HCT116 (cell line): Measurements from ENCODE around the gene FOXO6. TPM values are rescaled to one million over a fixed set of nuclear protein-coding genes. Genes with fewer than 3 reads are reported as not detected.

Source experiments
- ATAC-seq: fragments of 200-7000 bp; cut with Tn5 transposase; 2 replicates; pipeline ENCODE4 v1.9.1; 2020; ENCODE audit warnings: mild to moderate bottlenecking, moderate library complexity
- BruUV-seq: library from RNA; stranded (reverse); fragments of 400-500 nt; replicated peaks from 2 replicates; lab custom pipeline; 2021; lab: Mats Ljungman, UMichigan
- CTCF ChIA-PET: fragments of 300-600 bp; sonication (Branson Sonifier 250); formaldehyde crosslinking; loops from one replicate; lab custom pipeline; 2021; ENCODE audit warnings: antibody characterized with exemption; lab: Charles Lee
- POLR2A ChIA-PET: fragments of 300-600, 350-600 bp; sonication (Branson Sonifier 250); formaldehyde crosslinking; loops from one replicate; lab custom pipeline; 2021; ENCODE audit warnings: antibody characterized with exemption; lab: Charles Lee
- RAD21 ChIA-PET, 2 experiments: fragments of 300-600 bp; sonication (Branson Sonifier 250); formaldehyde crosslinking; loops; one replicate each; lab custom pipeline; 2023; ENCODE audit warnings: low total read pairs in 2 of 2; ENCODE audit not compliant: uncharacterized antibody in 2 of 2, unreplicated experiment in 2 of 2, low non-redundant PET in 1 of 2; lab: Charles Lee
- DNase-seq: peaks from one replicate; pipeline ENCODE4 v3.0.0-alpha.2; 2010; ENCODE audit warnings: low read depth, low spot score
- H2AFZ ChIP-seq: fragments of 200-600 bp; shearing (Covaris generic), sonication (generic); 2 replicates; pipeline ENCODE4 v1.6.1; 2017; ENCODE audit warnings: low read depth, mixed run types, mixed read lengths, antibody characterized with exemption, low read length; ENCODE audit not compliant: poor library complexity, severe bottlenecking
- H3K27ac ChIP-seq: 2 replicates; pipeline ENCODE4 v1.5.1; 2012; ENCODE audit warnings: low read depth, low read length
- H3K27me3 ChIP-seq: fragments of 200-600 bp; sonication (generic); 2 replicates; pipeline ENCODE4 v1.6.1; 2016; ENCODE audit warnings: mixed run types, low read length, mixed read lengths; ENCODE audit not compliant: insufficient read depth
- H3K36me3 ChIP-seq, 2 experiments: fragments of 200-500 bp in 1 of 2; fragments of 200-600 bp in 1 of 2; sonication (Bioruptor generic) in 1 of 2; sonication (generic) in 1 of 2; 2 replicates each; pipeline versions ENCODE4 v1.5.1 to v1.6.1; 2014 to 2016; ENCODE audit warnings: low read length in 2 of 2, inconsistent platforms in 1 of 2, mixed read lengths in 1 of 2, mixed run types in 1 of 2; ENCODE audit not compliant: insufficient read depth in 2 of 2, control insufficient read depth in 1 of 2
- H3K4me1 ChIP-seq, 2 experiments: fragments of 200-600 bp in 1 of 2; sonication (generic) in 1 of 2; 2 replicates each; pipeline versions ENCODE4 v1.5.1 to v1.6.1; 2012 to 2017; ENCODE audit warnings: low read length in 2 of 2, inconsistent platforms in 1 of 2, mild to moderate bottlenecking in 1 of 2, mixed read lengths in 1 of 2, mixed run types in 1 of 2, moderate library complexity in 1 of 2; ENCODE audit not compliant: insufficient read depth in 2 of 2, control insufficient read depth in 1 of 2
- H3K4me2 ChIP-seq: fragments of 200-600 bp; sonication (generic); 2 replicates; pipeline ENCODE4 v1.6.1; 2017; ENCODE audit warnings: mixed run types, low read length, mixed read lengths
- H3K4me3 ChIP-seq, 2 experiments: fragments of 200-600 bp in 1 of 2; sonication (generic) in 1 of 2; replicated peaks in 1 of 2; 2 replicates each; pipeline ENCODE4 v1.5.1; 2011 to 2016; ENCODE audit warnings: low read length in 2 of 2, control low read depth in 1 of 2, low read depth in 1 of 2, mild to moderate bottlenecking in 1 of 2, mixed read lengths in 1 of 2, mixed run types in 1 of 2
- H3K79me2 ChIP-seq: fragments of 200-600 bp; sonication (generic); 2 replicates; pipeline ENCODE4 v1.6.1; 2017; ENCODE audit warnings: mild to moderate bottlenecking, mixed run types, low read length, moderate library complexity, mixed read lengths; ENCODE audit not compliant: insufficient read depth
- H3K9ac ChIP-seq: fragments of 200-600 bp; sonication (generic); 2 replicates; pipeline ENCODE4 v1.6.1; 2016; ENCODE audit warnings: low read length, mixed read lengths
- H3K9me2 ChIP-seq: fragments of 200-600 bp; sonication (generic), shearing (Covaris generic); 2 replicates; pipeline ENCODE4 v1.6.1; 2017; ENCODE audit warnings: mixed run types, mild to moderate bottlenecking, moderate library complexity; ENCODE audit not compliant: insufficient read depth
- H3K9me3 ChIP-seq, 2 experiments: fragments of 200-500 bp in 1 of 2; fragments of 200-600 bp in 1 of 2; sonication (Bioruptor generic) in 1 of 2; sonication (generic) in 1 of 2; 2 replicates each; pipeline ENCODE4 v1.6.1; 2014 to 2017; ENCODE audit warnings: low read length in 2 of 2, mixed read lengths in 2 of 2, inconsistent platforms in 1 of 2, low read depth in 1 of 2, mild to moderate bottlenecking in 1 of 2, mixed run types in 1 of 2, moderate library complexity in 1 of 2; ENCODE audit not compliant: control insufficient read depth in 1 of 2, insufficient read depth in 1 of 2
- H4K20me1 ChIP-seq: fragments of 200-600 bp; sonication (generic), shearing (Covaris generic); 2 replicates; pipeline ENCODE4 v1.6.1; 2017; ENCODE audit warnings: mixed run types, mild to moderate bottlenecking, moderate library complexity; ENCODE audit not compliant: insufficient read depth
- CBX3 ChIP-seq: IDR thresholded peaks from 2 replicates; pipeline ENCODE4 v1.6.1; 2012; ENCODE audit warnings: low read depth
- CEBPB ChIP-seq: IDR thresholded peaks from 2 replicates; pipeline ENCODE4 v1.6.1; 2012; ENCODE audit warnings: low read depth
- ELF1 ChIP-seq: IDR thresholded peaks from 2 replicates; pipeline ENCODE4 v1.6.1; 2012; ENCODE audit warnings: low read depth, borderline replicate concordance
- EZH2 ChIP-seq: fragments of 200-600 bp; sonication (generic); IDR thresholded peaks from 2 replicates; pipeline ENCODE4 v1.6.1; 2017; ENCODE audit warnings: antibody characterized with exemption, mixed run types
- EZH2phosphoT487 ChIP-seq: fragments of 200-600 bp; IDR thresholded peaks from 2 replicates; pipeline ENCODE4 v1.6.1; 2018; ENCODE audit warnings: antibody characterized with exemption, borderline replicate concordance
- FOSL1 ChIP-seq: IDR thresholded peaks from 2 replicates; pipeline ENCODE4 v1.6.1; 2012; ENCODE audit warnings: low read depth
- JUND ChIP-seq: IDR thresholded peaks from 2 replicates; pipeline ENCODE4 v1.6.1; 2012
- POLR2A ChIP-seq: IDR thresholded peaks from 2 replicates; pipeline ENCODE4 v1.7.0; 2011; ENCODE audit warnings: borderline replicate concordance; ENCODE audit not compliant: insufficient read depth, insufficient read length; ENCODE audit errors: extremely low read depth
- POLR2AphosphoS5 ChIP-seq: IDR thresholded peaks from 2 replicates; pipeline ENCODE4 v1.6.1; 2011; ENCODE audit warnings: mild to moderate bottlenecking, low read depth, low read length, moderate library complexity
- SP1 ChIP-seq: IDR thresholded peaks from 2 replicates; pipeline ENCODE4 v1.6.1; 2012; ENCODE audit warnings: low read depth
- SRF ChIP-seq: IDR thresholded peaks from 2 replicates; pipeline ENCODE4 v1.6.1; 2012; ENCODE audit warnings: low read depth
- TCF7L2 ChIP-seq: IDR thresholded peaks from 2 replicates; pipeline ENCODE4 v1.7.0; 2011; ENCODE audit warnings: borderline replicate concordance, inconsistent platforms; ENCODE audit not compliant: insufficient read depth, insufficient read length; ENCODE audit errors: extremely low read depth
- YY1 ChIP-seq: IDR thresholded peaks from 2 replicates; pipeline ENCODE4 v1.6.1; 2011; ENCODE audit warnings: low read length, low read depth, moderate library complexity, mild to moderate bottlenecking; ENCODE audit not compliant: insufficient replicate concordance; ENCODE audit errors: extremely low read depth
- ZBTB33 ChIP-seq: IDR thresholded peaks from 2 replicates; pipeline ENCODE4 v1.6.1; 2011; ENCODE audit warnings: mild to moderate bottlenecking, low read length, moderate library complexity; ENCODE audit not compliant: insufficient replicate concordance; ENCODE audit errors: extremely low read depth
- ZNF274 ChIP-seq: fragments of 200-500 bp; sonication (Bioruptor generic); IDR thresholded peaks from 2 replicates; pipeline ENCODE4 v1.6.1; 2014; ENCODE audit warnings: mild to moderate bottlenecking, low read depth, low read length, inconsistent platforms
- intact Hi-C: fragments of 100-400 bp; cut with micrococcal nuclease; formaldehyde crosslinking; loops from 2 replicates; pipeline ENCODE4 v1.10.0; 2022
- total RNA-seq: library from RNA; stranded (reverse); gene quantifications from one replicate; pipeline ENCODE4 v1.2.1, GENCODE V29; 2021; ENCODE audit not compliant: unreplicated experiment
- TF ChIP-seq, protein P1 (sequence below): IDR thresholded peaks from 2 replicates; pipeline ENCODE4 v1.6.1; 2012; ENCODE audit warnings: low read depth

The FOXO6 gene
- total RNA-seq, 1 experiment from 2014 or later, result 7.0 TPM

DNA sequence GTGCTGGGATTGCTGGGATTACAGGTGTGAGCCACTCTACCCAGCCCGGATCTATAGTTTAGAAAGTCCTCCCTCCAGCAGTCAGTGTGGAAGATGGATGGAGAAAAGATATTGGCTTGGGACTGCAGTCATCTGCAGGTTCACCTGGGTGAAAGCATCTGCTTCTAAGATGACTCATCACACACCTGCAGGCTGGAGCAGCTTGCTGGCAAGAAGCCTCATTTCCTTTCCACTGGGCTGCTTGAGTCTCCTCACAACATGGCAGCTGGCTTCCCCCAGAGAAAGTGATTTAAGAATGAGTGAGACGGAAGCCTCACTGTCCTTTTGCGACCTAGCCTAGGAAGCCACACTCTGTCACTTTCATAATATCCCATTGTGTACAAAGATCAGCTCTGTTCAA lies 50.0 kb downstream of the FOXO6 start:
- Histone ChIP-seq H3K36me3 (no peaks in the 10 kb centered on the region), H3K27me3 (peaks cover 6% of the 10 kb centered on the region; the same call in 1 of the 2 replicates), H4K20me1 (no peaks in the 10 kb centered on the region), H2AFZ (no peak overlapping the region), H3K4me1 (peaks cover 0 to 8% of the 10 kb centered on the region in 2 experiments; a peak in 2 of 4 replicates), H3K4me3 (no peak overlapping the region), H3K79me2 (no peaks in the 10 kb centered on the region), H3K27ac (no peak overlapping the region), H3K9ac (no peak overlapping the region), H3K9me3 (no peaks in the 10 kb centered on the region; a peak in 1 of 4 replicates), H3K9me2 (no peaks in the 10 kb centered on the region), H3K4me2 (no peak overlapping the region)
- peak; percentile 81 for TF ChIP-seq YY1
- peak; percentile 22; the same call in 1 of the 2 replicates for TF ChIP-seq FOSL1
- TF ChIP-seq POLR2AphosphoS5, result no peak
- 0 out of 2 replicates have a peak, but pooled peaks have one; percentile 29 for TF ChIP-seq CBX3
- no peak for ATAC-seq
- ChIA-PET POLR2A (no interaction called here), RAD21 (no interaction called here), CTCF (no interaction called here)
- no TSS peak for BruUV-seq
- intact Hi-C loops, result no loop called here
- DNase-seq, result no peak

DNA sequence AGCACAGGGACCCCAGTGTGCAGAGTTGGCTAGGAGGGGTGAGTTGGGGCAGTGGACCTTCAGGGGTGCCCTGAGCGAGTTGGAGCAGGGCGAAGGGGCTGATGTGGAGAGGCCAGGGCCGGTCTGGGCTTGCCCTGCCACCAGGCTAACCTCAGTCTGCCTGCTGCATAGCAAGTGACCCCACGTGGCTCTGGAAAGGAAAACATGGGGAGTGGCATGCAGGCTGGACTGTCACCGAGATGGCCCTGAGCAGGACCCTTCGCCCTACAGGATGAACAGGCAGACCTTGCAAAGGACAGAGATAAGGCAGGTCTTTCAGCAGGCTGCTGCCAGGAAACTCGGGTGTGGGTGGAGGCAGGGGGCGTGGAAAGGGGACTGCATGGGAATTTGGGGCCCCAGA lies 51.5 kb downstream of the FOXO6 start:
- Histone ChIP-seq H3K4me3 (no peak overlapping the region), H3K27me3 (peaks cover 6% of the 10 kb centered on the region; the same call in 1 of the 2 replicates), H3K4me2 (no peak overlapping the region), H3K27ac (no peak overlapping the region; the same call in 1 of the 2 replicates), H3K9me2 (no peaks in the 10 kb centered on the region), H3K9me3 (no peaks in the 10 kb centered on the region; a peak in 1 of 4 replicates), H4K20me1 (no peaks in the 10 kb centered on the region), H3K79me2 (no peaks in the 10 kb centered on the region), H3K9ac (no peak overlapping the region), H3K4me1 (peaks cover 1 to 18% of the 10 kb centered on the region in 2 experiments; a peak in 3 of 4 replicates), H2AFZ (no peak overlapping the region), H3K36me3 (no peaks in the 10 kb centered on the region)
- intact Hi-C loops, result no loop called here
- no TSS peak for BruUV-seq
- POLR2A ChIA-PET, result no interaction called here
- RAD21 ChIA-PET, result no interaction called here
- no peak for ATAC-seq
- no peak for DNase-seq
- CTCF ChIA-PET, result no interaction called here
- no peak for TF ChIP-seq CEBPB
- no peak for TF ChIP-seq TCF7L2
- TF ChIP-seq YY1, result no peak
- TF ChIP-seq EZH2, result no peak
- TF ChIP-seq ZBTB33, result no peak
- TF ChIP-seq EZH2phosphoT487, result no peak
- no peak for TF ChIP-seq JUND
- TF ChIP-seq FOSL1, result no peak
- TF ChIP-seq ELF1, result no peak
- TF ChIP-seq POLR2A, result no peak
- TF ChIP-seq SP1, result no peak
- TF ChIP-seq POLR2AphosphoS5, result no peak
- no peak for TF ChIP-seq SRF
- TF ChIP-seq ZNF274, result no peak
- TF ChIP-seq, protein P1, sequence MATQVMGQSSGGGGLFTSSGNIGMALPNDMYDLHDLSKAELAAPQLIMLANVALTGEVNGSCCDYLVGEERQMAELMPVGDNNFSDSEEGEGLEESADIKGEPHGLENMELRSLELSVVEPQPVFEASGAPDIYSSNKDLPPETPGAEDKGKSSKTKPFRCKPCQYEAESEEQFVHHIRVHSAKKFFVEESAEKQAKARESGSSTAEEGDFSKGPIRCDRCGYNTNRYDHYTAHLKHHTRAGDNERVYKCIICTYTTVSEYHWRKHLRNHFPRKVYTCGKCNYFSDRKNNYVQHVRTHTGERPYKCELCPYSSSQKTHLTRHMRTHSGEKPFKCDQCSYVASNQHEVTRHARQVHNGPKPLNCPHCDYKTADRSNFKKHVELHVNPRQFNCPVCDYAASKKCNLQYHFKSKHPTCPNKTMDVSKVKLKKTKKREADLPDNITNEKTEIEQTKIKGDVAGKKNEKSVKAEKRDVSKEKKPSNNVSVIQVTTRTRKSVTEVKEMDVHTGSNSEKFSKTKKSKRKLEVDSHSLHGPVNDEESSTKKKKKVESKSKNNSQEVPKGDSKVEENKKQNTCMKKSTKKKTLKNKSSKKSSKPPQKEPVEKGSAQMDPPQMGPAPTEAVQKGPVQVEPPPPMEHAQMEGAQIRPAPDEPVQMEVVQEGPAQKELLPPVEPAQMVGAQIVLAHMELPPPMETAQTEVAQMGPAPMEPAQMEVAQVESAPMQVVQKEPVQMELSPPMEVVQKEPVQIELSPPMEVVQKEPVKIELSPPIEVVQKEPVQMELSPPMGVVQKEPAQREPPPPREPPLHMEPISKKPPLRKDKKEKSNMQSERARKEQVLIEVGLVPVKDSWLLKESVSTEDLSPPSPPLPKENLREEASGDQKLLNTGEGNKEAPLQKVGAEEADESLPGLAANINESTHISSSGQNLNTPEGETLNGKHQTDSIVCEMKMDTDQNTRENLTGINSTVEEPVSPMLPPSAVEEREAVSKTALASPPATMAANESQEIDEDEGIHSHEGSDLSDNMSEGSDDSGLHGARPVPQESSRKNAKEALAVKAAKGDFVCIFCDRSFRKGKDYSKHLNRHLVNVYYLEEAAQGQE, result no peak
